H1 (cell line): ENCODE results near the gene PREB. TPM values are rescaled to one million over a fixed set of nuclear protein-coding genes. Genes with fewer than 3 reads are reported as not detected.
A peak's percentile ranks its signal among the peaks of the same experiment; 100 is the strongest.

Experiments
- BACH1 ChIP-seq: IDR thresholded peaks from 2 replicates; pipeline ENCODE4 v1.6.1; 2012; ENCODE audit warnings: low read length, improper control_type of control experiment
- BCL11A ChIP-seq, 2 experiments: IDR thresholded peaks; one replicate each; pipeline ENCODE4 v1.6.1; 2011; ENCODE audit warnings: low read depth in 2 of 2, low read length in 2 of 2, mild to moderate bottlenecking in 2 of 2
- CHD1 ChIP-seq: IDR thresholded peaks from 2 replicates; pipeline ENCODE4 v1.6.1; 2012; ENCODE audit warnings: low read depth, low read length, improper control_type of control experiment
- JUND ChIP-seq: IDR thresholded peaks from 2 replicates; pipeline ENCODE4 v1.6.1; 2011; ENCODE audit warnings: mild to moderate bottlenecking, improper control_type of control experiment, low read length
- RNF2 ChIP-seq: fragments of 200-900, 300-1000 bp; sonication (generic); IDR thresholded peaks from 2 replicates; pipeline ENCODE4 v1.7.1; 2016; ENCODE audit warnings: borderline replicate concordance, low read depth, mild to moderate bottlenecking, antibody characterized with exemption, low read length; ENCODE audit not compliant: poor library complexity, severe bottlenecking; ENCODE audit errors: missing control alignments
- SIN3A ChIP-seq, 2 experiments: IDR thresholded peaks in 1 of 2; conservative IDR thresholded peaks in 1 of 2; 2 replicates each; pipeline ENCODE4 v1.6.1; 2011 to 2012; ENCODE audit warnings: low read length in 2 of 2, improper control_type of control experiment in 1 of 2, low read depth in 1 of 2, mild to moderate bottlenecking in 1 of 2
- SRF ChIP-seq: IDR thresholded peaks from 2 replicates; pipeline ENCODE4 v1.6.1; 2011; ENCODE audit warnings: mild to moderate bottlenecking, low read depth, low read length, moderate library complexity
- TEAD4 ChIP-seq: IDR thresholded peaks from 2 replicates; pipeline ENCODE4 v1.6.1; 2012; ENCODE audit warnings: low read depth, low read length, inconsistent platforms, mixed read lengths
- polyA plus RNA-seq, 7 experiments: library from polyadenylated mRNA; depleted of rRNA in 3 of 7; stranded (reverse) in 5 of 7; unstranded in 2 of 7; fragments of >200 nt in 5 of 7; fragments of 200-250 nt in 2 of 7; gene quantifications; 1 replicate in 5 of 7; 2 replicates in 1 of 7; 4 replicates in 1 of 7; pipeline versions ENCODE4 v1.2.1 to v1.2.3, GENCODE V29; 2011 to 2013; ENCODE audit warnings: missing spikeins in 2 of 7, mixed read lengths in 2 of 7
- total RNA-seq: library from RNA; stranded (reverse); fragmentation: NEBNext Ultra II Directional; extraction: Animal tissue kit (Norgen Biotek cat#: 25700); gene quantifications from 2 replicates; pipeline ENCODE4 v1.2.1, GENCODE V29; 2021
- TF ChIP-seq, protein P1 (sequence below): fragments of 300-600 bp; sonication (generic); IDR thresholded peaks from 2 replicates; pipeline ENCODE4 v1.7.1; 2012; ENCODE audit warnings: low read length, moderate library complexity, mild to moderate bottlenecking, inconsistent platforms; ENCODE audit not compliant: insufficient replicate concordance

The PREB gene
- total and polyA plus RNA-seq, 2 of the 8 experiments (the other 6 are each of a cell fraction or from before 2014, with no cell fraction given): 54.1 to 72.2 TPM

DNA sequence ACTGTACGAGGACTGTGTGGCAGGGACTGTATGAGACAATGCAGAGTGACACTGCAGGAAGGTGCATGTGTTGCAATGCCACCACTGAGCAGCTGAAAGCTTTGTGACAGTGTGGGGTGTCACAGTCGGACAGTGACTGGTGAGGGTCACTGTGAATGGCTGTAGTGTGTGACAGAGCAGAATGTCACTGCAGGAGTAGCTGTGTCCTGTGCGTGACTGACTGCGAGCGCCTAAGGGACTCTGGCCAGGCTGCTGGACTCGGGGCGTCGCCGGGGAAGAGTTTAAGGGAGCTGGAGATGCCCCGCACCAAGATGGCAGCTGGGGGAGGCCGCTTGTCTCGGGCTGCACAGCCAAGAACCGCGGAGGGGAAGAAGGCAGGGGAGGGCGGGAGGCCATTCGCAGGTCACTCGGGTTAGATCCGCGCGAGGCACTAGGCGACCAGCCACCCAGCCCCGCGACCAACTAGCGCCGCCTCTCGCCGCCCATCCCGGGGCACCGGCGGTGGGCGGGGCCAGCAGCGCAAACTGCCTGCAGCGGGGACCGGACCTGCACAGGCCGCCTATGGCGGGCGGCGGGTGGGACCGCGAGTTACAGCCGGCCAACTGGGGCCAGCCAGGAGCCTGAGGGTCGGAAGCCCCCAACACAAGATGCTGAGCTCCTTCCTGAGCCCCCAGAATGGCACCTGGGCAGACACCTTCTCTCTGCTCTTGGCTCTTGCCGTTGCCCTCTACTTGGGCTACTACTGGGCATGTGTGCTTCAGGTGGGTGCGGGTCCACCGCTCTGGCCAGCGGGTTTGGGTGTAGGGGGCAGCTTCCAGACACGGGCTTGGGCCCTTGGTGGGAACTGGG is 10.9 kb downstream of the PREB start, which contains the start of gene ABHD1 (continued):
- TF ChIP-seq, protein P1, sequence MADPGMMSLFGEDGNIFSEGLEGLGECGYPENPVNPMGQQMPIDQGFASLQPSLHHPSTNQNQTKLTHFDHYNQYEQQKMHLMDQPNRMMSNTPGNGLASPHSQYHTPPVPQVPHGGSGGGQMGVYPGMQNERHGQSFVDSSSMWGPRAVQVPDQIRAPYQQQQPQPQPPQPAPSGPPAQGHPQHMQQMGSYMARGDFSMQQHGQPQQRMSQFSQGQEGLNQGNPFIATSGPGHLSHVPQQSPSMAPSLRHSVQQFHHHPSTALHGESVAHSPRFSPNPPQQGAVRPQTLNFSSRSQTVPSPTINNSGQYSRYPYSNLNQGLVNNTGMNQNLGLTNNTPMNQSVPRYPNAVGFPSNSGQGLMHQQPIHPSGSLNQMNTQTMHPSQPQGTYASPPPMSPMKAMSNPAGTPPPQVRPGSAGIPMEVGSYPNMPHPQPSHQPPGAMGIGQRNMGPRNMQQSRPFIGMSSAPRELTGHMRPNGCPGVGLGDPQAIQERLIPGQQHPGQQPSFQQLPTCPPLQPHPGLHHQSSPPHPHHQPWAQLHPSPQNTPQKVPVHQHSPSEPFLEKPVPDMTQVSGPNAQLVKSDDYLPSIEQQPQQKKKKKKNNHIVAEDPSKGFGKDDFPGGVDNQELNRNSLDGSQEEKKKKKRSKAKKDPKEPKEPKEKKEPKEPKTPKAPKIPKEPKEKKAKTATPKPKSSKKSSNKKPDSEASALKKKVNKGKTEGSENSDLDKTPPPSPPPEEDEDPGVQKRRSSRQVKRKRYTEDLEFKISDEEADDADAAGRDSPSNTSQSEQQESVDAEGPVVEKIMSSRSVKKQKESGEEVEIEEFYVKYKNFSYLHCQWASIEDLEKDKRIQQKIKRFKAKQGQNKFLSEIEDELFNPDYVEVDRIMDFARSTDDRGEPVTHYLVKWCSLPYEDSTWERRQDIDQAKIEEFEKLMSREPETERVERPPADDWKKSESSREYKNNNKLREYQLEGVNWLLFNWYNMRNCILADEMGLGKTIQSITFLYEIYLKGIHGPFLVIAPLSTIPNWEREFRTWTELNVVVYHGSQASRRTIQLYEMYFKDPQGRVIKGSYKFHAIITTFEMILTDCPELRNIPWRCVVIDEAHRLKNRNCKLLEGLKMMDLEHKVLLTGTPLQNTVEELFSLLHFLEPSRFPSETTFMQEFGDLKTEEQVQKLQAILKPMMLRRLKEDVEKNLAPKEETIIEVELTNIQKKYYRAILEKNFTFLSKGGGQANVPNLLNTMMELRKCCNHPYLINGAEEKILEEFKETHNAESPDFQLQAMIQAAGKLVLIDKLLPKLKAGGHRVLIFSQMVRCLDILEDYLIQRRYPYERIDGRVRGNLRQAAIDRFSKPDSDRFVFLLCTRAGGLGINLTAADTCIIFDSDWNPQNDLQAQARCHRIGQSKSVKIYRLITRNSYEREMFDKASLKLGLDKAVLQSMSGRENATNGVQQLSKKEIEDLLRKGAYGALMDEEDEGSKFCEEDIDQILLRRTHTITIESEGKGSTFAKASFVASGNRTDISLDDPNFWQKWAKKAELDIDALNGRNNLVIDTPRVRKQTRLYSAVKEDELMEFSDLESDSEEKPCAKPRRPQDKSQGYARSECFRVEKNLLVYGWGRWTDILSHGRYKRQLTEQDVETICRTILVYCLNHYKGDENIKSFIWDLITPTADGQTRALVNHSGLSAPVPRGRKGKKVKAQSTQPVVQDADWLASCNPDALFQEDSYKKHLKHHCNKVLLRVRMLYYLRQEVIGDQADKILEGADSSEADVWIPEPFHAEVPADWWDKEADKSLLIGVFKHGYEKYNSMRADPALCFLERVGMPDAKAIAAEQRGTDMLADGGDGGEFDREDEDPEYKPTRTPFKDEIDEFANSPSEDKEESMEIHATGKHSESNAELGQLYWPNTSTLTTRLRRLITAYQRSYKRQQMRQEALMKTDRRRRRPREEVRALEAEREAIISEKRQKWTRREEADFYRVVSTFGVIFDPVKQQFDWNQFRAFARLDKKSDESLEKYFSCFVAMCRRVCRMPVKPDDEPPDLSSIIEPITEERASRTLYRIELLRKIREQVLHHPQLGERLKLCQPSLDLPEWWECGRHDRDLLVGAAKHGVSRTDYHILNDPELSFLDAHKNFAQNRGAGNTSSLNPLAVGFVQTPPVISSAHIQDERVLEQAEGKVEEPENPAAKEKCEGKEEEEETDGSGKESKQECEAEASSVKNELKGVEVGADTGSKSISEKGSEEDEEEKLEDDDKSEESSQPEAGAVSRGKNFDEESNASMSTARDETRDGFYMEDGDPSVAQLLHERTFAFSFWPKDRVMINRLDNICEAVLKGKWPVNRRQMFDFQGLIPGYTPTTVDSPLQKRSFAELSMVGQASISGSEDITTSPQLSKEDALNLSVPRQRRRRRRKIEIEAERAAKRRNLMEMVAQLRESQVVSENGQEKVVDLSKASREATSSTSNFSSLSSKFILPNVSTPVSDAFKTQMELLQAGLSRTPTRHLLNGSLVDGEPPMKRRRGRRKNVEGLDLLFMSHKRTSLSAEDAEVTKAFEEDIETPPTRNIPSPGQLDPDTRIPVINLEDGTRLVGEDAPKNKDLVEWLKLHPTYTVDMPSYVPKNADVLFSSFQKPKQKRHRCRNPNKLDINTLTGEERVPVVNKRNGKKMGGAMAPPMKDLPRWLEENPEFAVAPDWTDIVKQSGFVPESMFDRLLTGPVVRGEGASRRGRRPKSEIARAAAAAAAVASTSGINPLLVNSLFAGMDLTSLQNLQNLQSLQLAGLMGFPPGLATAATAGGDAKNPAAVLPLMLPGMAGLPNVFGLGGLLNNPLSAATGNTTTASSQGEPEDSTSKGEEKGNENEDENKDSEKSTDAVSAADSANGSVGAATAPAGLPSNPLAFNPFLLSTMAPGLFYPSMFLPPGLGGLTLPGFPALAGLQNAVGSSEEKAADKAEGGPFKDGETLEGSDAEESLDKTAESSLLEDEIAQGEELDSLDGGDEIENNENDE: no peak
- TF ChIP-seq SIN3A (conservative IDR thresholded peaks at IDR 0.05 in 1 of 2, IDR thresholded peaks at IDR 0.05 in 1 of 2; ENCODE audit: low read depth in 1 of 2, low read length in 2 of 2) (0 out of 4 replicates have a peak, but pooled peaks of 1 of the 2 experiments have one; percentile 34), TEAD4 (no peak), SRF (no peak), BACH1 (no peak), RNF2 (no peak), BCL11A (IDR thresholded peaks at IDR 0.05; ENCODE audit: low read depth in 2 of 2, low read length in 2 of 2) (no peak), JUND (no peak), CHD1 (no peak)
